ENCODE results near the gene COQ10B.

DNA sequence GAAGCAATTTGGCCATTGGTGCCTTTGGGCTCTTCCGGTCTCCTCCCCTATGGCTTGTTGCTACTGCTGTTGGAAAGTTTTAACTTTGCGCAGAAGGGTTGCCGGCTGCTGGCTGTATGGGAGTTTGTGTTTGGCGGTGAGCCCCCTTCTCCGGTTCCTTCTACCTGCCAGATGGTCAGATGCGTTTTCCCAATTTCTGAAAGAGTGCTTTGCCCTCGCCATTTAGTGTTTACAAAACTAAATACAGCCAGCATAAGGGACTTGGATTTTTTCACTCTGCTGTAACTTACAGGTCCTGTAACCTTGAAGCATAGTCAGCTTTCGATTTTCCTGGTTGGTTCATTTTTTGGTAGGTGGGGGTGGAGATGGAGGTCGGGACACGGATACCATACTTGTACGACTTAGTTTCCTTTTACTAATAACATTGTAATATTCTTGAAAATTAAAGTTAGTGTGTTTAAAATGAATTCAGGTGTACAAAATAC is 604 bp downstream of the COQ10B start:
- TF ChIP-seq EP300 (IDR thresholded peaks at IDR 0.05): no peak
- TF ChIP-seq, protein P1, sequence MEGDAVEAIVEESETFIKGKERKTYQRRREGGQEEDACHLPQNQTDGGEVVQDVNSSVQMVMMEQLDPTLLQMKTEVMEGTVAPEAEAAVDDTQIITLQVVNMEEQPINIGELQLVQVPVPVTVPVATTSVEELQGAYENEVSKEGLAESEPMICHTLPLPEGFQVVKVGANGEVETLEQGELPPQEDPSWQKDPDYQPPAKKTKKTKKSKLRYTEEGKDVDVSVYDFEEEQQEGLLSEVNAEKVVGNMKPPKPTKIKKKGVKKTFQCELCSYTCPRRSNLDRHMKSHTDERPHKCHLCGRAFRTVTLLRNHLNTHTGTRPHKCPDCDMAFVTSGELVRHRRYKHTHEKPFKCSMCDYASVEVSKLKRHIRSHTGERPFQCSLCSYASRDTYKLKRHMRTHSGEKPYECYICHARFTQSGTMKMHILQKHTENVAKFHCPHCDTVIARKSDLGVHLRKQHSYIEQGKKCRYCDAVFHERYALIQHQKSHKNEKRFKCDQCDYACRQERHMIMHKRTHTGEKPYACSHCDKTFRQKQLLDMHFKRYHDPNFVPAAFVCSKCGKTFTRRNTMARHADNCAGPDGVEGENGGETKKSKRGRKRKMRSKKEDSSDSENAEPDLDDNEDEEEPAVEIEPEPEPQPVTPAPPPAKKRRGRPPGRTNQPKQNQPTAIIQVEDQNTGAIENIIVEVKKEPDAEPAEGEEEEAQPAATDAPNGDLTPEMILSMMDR (IDR thresholded peaks at IDR 0.05): no peak

Data from ovary (tissue), 3 donors.